Measurements from ENCODE around the gene TLE4. TPM values are rescaled to one million over a fixed set of nuclear protein-coding genes. Genes with fewer than 3 reads are reported as not detected.

Gene TLE4
- total RNA-seq, 1 experiment from 2014 or later, result 17.9 TPM

DNA sequence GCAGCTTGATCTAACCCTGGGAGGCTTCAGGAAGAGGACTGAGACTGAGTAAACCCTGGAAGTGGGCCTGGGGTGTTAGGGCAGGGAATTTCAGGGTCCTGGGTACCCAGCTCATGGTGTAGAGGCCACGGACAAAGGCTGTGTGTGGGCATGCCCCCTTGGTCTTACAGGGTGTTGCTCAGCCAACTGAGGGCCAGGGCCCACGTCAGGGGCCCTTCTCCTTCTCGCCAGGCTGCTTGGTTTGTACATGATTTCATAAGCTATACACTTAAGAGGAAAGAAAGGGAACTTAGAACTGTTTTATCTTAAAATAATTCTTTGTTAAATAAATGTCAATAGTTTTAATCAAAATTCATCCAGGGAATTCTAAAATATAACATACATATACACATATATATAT lies 95.4 kb downstream of the TLE4 start:
- ChIA-PET POLR2A (ENCODE audit: unreplicated experiment) (interaction anchor here (0.5 to 0.6 kb wide), 2 partner anchors 15 to 43 kb away, joined by 6 to 7 read pairs; no protein-coding TSS in a partner anchor), CTCF (no interaction called here)
- Histone ChIP-seq H3K9ac (ENCODE audit: low read length) (no peak overlapping the region), H3K27me3 (ENCODE audit: low read length) (no peaks in the 10 kb centered on the region), H3K4me3 (ENCODE audit: low read length) (no peak overlapping the region), H3K27ac (ENCODE audit: low read length) (no peak overlapping the region), H4K20me1 (ENCODE audit: low read length) (no peaks in the 10 kb centered on the region), H3K4me2 (ENCODE audit: low read length) (no peak overlapping the region), H3K4me1 (ENCODE audit: insufficient read depth, low read length) (peaks cover 59% of the 10 kb centered on the region), H3K79me2 (ENCODE audit: low read length) (no peaks in the 10 kb centered on the region), H3K9me3 (ENCODE audit: low read length) (no peaks in the 10 kb centered on the region), H3F3A (ENCODE audit: low read length, unreplicated experiment) (no peaks in the 10 kb centered on the region), H3K36me3 (ENCODE audit: low read depth, low read length) (no peaks in the 10 kb centered on the region), H2AFZ (ENCODE audit: low read length) (no peak overlapping the region), H3K9me2 (replicated peaks; ENCODE audit: low read length) (no peaks in the 10 kb centered on the region)
- BruUV-seq (replicated peaks), result no TSS peak
- no peak for ATAC-seq
- DNase-seq, result no peak
- intact Hi-C loops (cut with micrococcal nuclease), result loop anchor here (5.0 kb wide), 1 partner anchor 145 kb away; no protein-coding TSS in a partner anchor
- TF ChIP-seq, protein P1, sequence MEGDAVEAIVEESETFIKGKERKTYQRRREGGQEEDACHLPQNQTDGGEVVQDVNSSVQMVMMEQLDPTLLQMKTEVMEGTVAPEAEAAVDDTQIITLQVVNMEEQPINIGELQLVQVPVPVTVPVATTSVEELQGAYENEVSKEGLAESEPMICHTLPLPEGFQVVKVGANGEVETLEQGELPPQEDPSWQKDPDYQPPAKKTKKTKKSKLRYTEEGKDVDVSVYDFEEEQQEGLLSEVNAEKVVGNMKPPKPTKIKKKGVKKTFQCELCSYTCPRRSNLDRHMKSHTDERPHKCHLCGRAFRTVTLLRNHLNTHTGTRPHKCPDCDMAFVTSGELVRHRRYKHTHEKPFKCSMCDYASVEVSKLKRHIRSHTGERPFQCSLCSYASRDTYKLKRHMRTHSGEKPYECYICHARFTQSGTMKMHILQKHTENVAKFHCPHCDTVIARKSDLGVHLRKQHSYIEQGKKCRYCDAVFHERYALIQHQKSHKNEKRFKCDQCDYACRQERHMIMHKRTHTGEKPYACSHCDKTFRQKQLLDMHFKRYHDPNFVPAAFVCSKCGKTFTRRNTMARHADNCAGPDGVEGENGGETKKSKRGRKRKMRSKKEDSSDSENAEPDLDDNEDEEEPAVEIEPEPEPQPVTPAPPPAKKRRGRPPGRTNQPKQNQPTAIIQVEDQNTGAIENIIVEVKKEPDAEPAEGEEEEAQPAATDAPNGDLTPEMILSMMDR (conservative IDR thresholded peaks at IDR 0.05; ENCODE audit: low read depth, low read length), result no peak
- TF ChIP-seq EZH2phosphoT487 (IDR thresholded peaks at IDR 0.05; ENCODE audit: borderline replicate concordance, low read length), result no peak
- no peak for TF ChIP-seq EZH2 (IDR thresholded peaks at IDR 0.05; ENCODE audit: low read length, unreplicated experiment)

DNA sequence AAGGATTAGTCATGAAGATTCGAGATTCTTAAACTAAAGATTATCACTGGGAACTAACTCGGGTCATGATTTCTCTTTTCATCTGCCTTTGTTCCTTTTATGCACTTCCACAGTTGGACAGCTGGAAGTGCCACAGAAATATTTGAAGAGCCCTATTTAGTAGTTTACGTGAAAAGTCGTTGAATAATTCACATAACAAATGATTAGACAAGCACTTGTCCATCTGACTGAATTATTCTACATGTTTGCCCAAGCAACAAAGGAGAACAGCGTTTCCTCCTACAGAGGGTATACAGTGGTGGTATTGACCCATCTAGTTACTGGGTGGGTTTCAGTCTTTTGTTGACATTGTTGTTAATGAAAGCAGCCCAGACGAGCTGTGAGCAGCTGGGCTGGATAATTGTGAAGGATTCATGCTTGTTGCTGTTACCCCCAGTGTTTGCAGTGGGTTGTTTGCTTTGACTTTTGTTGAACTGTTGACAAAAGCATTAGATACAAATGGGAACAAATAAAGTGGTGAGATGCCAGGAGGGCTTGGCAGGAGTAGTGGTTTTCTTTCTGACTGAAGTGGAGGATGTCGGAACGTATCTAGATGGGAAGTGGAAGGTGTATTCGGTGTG lies 96.2 kb downstream of the TLE4 start:
- Histone ChIP-seq H3K27me3 (ENCODE audit: low read length) (no peaks in the 10 kb centered on the region), H3K9me2 (replicated peaks; ENCODE audit: low read length) (no peaks in the 10 kb centered on the region), H4K20me1 (ENCODE audit: low read length) (no peaks in the 10 kb centered on the region), H3K9ac (ENCODE audit: low read length) (peak overlapping the region; percentile 31; the same call in 1 of the 2 replicates), H3K36me3 (ENCODE audit: low read depth, low read length) (no peaks in the 10 kb centered on the region), H3K79me2 (ENCODE audit: low read length) (no peaks in the 10 kb centered on the region), H3F3A (ENCODE audit: low read length, unreplicated experiment) (no peaks in the 10 kb centered on the region), H3K4me3 (ENCODE audit: low read length) (peak overlapping the region; percentile 4; the same call in 1 of the 2 replicates), H3K4me2 (ENCODE audit: low read length) (peak overlapping the region; percentile 59), H3K4me1 (ENCODE audit: insufficient read depth, low read length) (peaks cover 63% of the 10 kb centered on the region), H3K9me3 (ENCODE audit: low read length) (no peaks in the 10 kb centered on the region), H3K27ac (ENCODE audit: low read length) (peak overlapping the region; percentile 97), H2AFZ (ENCODE audit: low read length) (no peak overlapping the region)
- BruUV-seq (replicated peaks), result no TSS peak
- ChIA-PET POLR2A (ENCODE audit: unreplicated experiment) (interaction anchor here (0.6 kb wide), 1 partner anchor 97 kb away, joined by 3 read pairs; no protein-coding TSS in a partner anchor), CTCF (no interaction called here)
- ATAC-seq (peak; percentile 20), DNase-seq (peak; percentile 72)
- intact Hi-C loops (cut with micrococcal nuclease), result loop anchor here (5.0 kb wide), 1 partner anchor 144 kb away; no protein-coding TSS in a partner anchor
- TF ChIP-seq EZH2phosphoT487 (IDR thresholded peaks at IDR 0.05; ENCODE audit: borderline replicate concordance, low read length), result no peak
- no peak for TF ChIP-seq EZH2 (IDR thresholded peaks at IDR 0.05; ENCODE audit: low read length, unreplicated experiment)
- TF ChIP-seq, protein P1 (conservative IDR thresholded peaks at IDR 0.05; ENCODE audit: low read depth, low read length), result no peak

DNA sequence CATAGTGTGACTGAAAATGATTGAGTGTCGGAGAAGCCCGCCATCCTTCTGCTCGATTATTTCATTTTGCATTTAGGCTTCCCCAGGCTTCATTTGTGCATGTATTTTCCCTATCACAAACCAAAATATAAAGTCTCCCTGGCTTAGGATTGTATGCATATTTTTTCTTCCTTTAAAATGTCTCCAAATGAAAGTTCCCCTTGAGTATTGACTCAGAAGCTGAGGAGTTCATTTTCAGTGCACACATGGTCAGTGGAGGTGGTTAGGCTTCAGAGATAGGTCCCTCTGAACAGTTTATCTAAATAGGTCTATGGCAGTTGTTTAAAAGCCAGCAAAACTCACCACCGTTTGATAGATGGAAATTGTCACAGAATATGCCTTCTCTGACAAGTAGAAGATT lies 97.2 kb downstream of the TLE4 start:
- Histone ChIP-seq H3K4me2 (ENCODE audit: low read length) (peak overlapping the region; percentile 73; the same call in 1 of the 2 replicates), H3K9me3 (ENCODE audit: low read length) (no peaks in the 10 kb centered on the region), H3K9me2 (replicated peaks; ENCODE audit: low read length) (no peaks in the 10 kb centered on the region), H3K9ac (ENCODE audit: low read length) (no peak overlapping the region), H3K79me2 (ENCODE audit: low read length) (no peaks in the 10 kb centered on the region), H3K27ac (ENCODE audit: low read length) (peak overlapping the region; percentile 97), H2AFZ (ENCODE audit: low read length) (no peak overlapping the region), H3K4me3 (ENCODE audit: low read length) (no peak overlapping the region), H3K36me3 (ENCODE audit: low read depth, low read length) (no peaks in the 10 kb centered on the region), H3F3A (ENCODE audit: low read length, unreplicated experiment) (no peaks in the 10 kb centered on the region), H4K20me1 (ENCODE audit: low read length) (no peaks in the 10 kb centered on the region), H3K27me3 (ENCODE audit: low read length) (no peaks in the 10 kb centered on the region), H3K4me1 (ENCODE audit: insufficient read depth, low read length) (peaks cover 63% of the 10 kb centered on the region)
- ATAC-seq (no peak), DNase-seq (no peak)
- CTCF ChIA-PET, result no interaction called here
- POLR2A ChIA-PET (ENCODE audit: unreplicated experiment), result no interaction called here
- TF ChIP-seq, protein P1 (conservative IDR thresholded peaks at IDR 0.05; ENCODE audit: low read depth, low read length), result no peak
- no peak for TF ChIP-seq EZH2 (IDR thresholded peaks at IDR 0.05; ENCODE audit: low read length, unreplicated experiment)
- TF ChIP-seq EZH2phosphoT487 (IDR thresholded peaks at IDR 0.05; ENCODE audit: borderline replicate concordance, low read length), result no peak
- intact Hi-C loops (cut with micrococcal nuclease), result loop anchor here (5.0 kb wide), 1 partner anchor 143 kb away; no protein-coding TSS in a partner anchor
- no TSS peak for BruUV-seq (replicated peaks)

Data from PC-3 (cell line).